K562 (cell line): ENCODE results near the gene C16orf96. TPM values are rescaled to one million over a fixed set of nuclear protein-coding genes. Genes with fewer than 3 reads are reported as not detected.

ENCODE experiments used
- BRF1 ChIP-seq: IDR thresholded peaks from 3 replicates; pipeline ENCODE4 v1.6.1; 2011; ENCODE audit warnings: borderline replicate concordance, mild to moderate bottlenecking; ENCODE audit not compliant: insufficient read length; ENCODE audit errors: extremely low read depth
- HMG20A ChIP-seq: fragments of 450-650 bp; formaldehyde crosslinking; conservative IDR thresholded peaks from 2 replicates; pipeline ENCODE4 v1.4.0; 2020; ENCODE audit warnings: mild to moderate bottlenecking, mixed read lengths
- MAFG ChIP-seq: fragments of 450-650 bp; conservative IDR thresholded peaks from 2 replicates; pipeline ENCODE4 v1.6.1; 2016; ENCODE audit warnings: missing genetic modification characterization, missing compliant biosample characterization
- MAZ ChIP-seq, 2 experiments: fragments of 450-650 bp in 1 of 2; sonication (generic) in 1 of 2; formaldehyde crosslinking; IDR thresholded peaks in 1 of 2; conservative IDR thresholded peaks in 1 of 2; 2 replicates each; pipeline versions ENCODE4 v1.4.0 to v1.5.0; 2020; ENCODE audit warnings: mild to moderate bottlenecking in 1 of 2, missing genetic modification reagents in 1 of 2
- NFRKB ChIP-seq: fragments of 450-650 bp; IDR thresholded peaks from 2 replicates; pipeline ENCODE4 v1.6.1; 2016; ENCODE audit warnings: low read depth
- POLR2A ChIP-seq: fragments of 450-650 bp; conservative IDR thresholded peaks from 2 replicates; pipeline ENCODE4 v1.6.1; 2016
- PRPF4 ChIP-seq: fragments of 200-400 bp; formaldehyde crosslinking; IDR thresholded peaks from one replicate; pipeline ENCODE4 v1.6.1; 2017; ENCODE audit warnings: low read length, low read depth, mild to moderate bottlenecking; ENCODE audit not compliant: insufficient read depth, poor library complexity, severe bottlenecking
- SP1 ChIP-seq: sonication (generic); formaldehyde crosslinking; IDR thresholded peaks from 2 replicates; pipeline ENCODE4 v1.8.1; 2022; ENCODE audit warnings: mild to moderate bottlenecking, missing genetic modification reagents
- ZC3H4 ChIP-seq: sonication (generic); formaldehyde crosslinking; IDR thresholded peaks from 2 replicates; pipeline ENCODE4 v1.9.0; 2021; ENCODE audit warnings: missing genetic modification reagents, borderline replicate concordance
- ZNF134 ChIP-seq: fragments of 250-450 bp; sonication (Bioruptor Pico); conservative IDR thresholded peaks from 2 replicates; pipeline ENCODE4 v1.4.0; 2020
- ZNF589 ChIP-seq: fragments of 200-800 bp; sonication (Bioruptor generic); IDR thresholded peaks from 2 replicates; pipeline ENCODE4 v1.6.1; 2016; ENCODE audit warnings: low read depth, missing genetic modification characterization, missing compliant biosample characterization
- ZNF707 ChIP-seq: fragments of 250-450 bp; sonication (Bioruptor Pico); conservative IDR thresholded peaks from 2 replicates; pipeline ENCODE4 v1.8.0; 2022; ENCODE audit warnings: inconsistent platforms, mild to moderate bottlenecking, moderate library complexity
- polyA plus RNA-seq, 8 experiments: library from polyadenylated mRNA; depleted of rRNA in 4 of 8; stranded (reverse) in 5 of 8; unstranded in 3 of 8; fragments of >200 nt; fragmentation: Nextera tagmentation in 2 of 8; fragmentation: Illumina TruSeq in 1 of 8; extraction: Ambion mirVana in 2 of 8; extraction: Trizol in 1 of 8; gene quantifications; 2 replicates each; pipeline versions ENCODE4 v1.2.1 to v1.2.3, GENCODE V29; 2011 to 2014; ENCODE audit warnings: inconsistent platforms in 1 of 8, missing spikeins in 1 of 8
- total RNA-seq, 7 experiments: library from RNA; depleted of rRNA in 6 of 7; stranded (reverse); fragments of >200 nt in 6 of 7; fragmentation: Illumina TruSeq in 2 of 7; extraction: Trizol in 2 of 7; gene quantifications; 2 replicates each; pipeline versions ENCODE4 v1.2.1 to v1.2.3, GENCODE V29; 2011 to 2021; ENCODE audit warnings: low replicate concordance in 1 of 7
- TF ChIP-seq, protein P1 (sequence below): fragments of 450-650 bp; IDR thresholded peaks from 2 replicates; pipeline ENCODE4 v1.6.1; 2018; ENCODE audit warnings: mild to moderate bottlenecking, low read depth; ENCODE audit not compliant: partially characterized antibody
- TF ChIP-seq, protein P2 (sequence below): fragments of 450-650 bp; IDR thresholded peaks from 2 replicates; pipeline ENCODE4 v1.7.0; 2016; ENCODE audit warnings: borderline replicate concordance
- TF ChIP-seq, protein P3 (sequence below): fragments of 450-650 bp; IDR thresholded peaks from 2 replicates; pipeline ENCODE4 v1.6.1; 2017; ENCODE audit warnings: antibody characterized with exemption, mild to moderate bottlenecking
- TF ChIP-seq, protein P4 (sequence below): IDR thresholded peaks from 2 replicates; pipeline ENCODE4 v1.6.1; 2014; ENCODE audit warnings: antibody characterized with exemption
- TF ChIP-seq, protein P5 (sequence below): fragments of 250-450 bp; sonication (Bioruptor Pico); IDR thresholded peaks from 2 replicates; pipeline ENCODE4 v1.5.0; 2020; ENCODE audit warnings: mild to moderate bottlenecking

The C16orf96 gene
- total and polyA plus RNA-seq, 9 of the 15 experiments (the other 6 are each of a cell fraction or from before 2014, with no cell fraction given), result not detected

DNA sequence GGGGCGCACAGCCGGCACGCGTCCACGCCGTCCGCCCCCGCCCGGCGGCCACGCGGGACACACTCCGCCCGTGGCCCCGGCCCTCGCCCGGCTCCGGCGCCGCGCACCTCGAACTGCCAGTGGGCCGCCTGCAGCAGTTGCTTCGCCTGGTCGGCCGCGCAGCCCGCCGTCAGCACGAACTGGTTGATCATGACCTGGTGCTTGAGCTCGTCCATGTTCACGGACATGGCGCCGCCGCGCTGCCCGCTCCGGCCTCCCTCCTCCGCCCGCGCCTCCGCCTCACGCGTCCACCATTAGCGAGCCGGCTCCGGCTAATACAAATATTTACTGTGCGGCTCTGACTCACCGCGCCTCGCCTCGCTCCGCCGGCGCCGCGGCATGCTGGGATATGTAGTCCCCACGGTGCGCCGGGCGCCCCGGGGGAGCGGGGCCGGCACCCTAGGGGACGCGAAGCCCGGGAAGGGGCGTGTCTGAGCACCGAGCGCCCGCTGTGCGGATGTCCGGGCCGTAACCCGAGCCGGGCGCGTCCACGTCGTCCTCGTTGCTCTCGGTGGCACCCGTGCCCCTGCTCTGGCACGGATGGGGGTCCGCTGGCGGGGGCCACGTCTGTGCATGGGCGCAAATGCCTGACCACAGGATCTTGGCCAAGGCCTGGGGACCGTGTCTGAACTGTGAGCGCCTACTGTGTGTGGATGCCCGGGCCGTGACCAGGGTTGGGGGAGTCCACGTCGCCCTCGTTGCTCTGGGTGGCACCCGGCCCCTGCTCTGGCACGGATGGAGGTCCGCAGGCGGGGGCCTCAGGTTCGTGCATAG lies 58.6 kb downstream of the C16orf96 start, which contains the start of gene UBALD1 (continued):
- TF ChIP-seq, protein P1, sequence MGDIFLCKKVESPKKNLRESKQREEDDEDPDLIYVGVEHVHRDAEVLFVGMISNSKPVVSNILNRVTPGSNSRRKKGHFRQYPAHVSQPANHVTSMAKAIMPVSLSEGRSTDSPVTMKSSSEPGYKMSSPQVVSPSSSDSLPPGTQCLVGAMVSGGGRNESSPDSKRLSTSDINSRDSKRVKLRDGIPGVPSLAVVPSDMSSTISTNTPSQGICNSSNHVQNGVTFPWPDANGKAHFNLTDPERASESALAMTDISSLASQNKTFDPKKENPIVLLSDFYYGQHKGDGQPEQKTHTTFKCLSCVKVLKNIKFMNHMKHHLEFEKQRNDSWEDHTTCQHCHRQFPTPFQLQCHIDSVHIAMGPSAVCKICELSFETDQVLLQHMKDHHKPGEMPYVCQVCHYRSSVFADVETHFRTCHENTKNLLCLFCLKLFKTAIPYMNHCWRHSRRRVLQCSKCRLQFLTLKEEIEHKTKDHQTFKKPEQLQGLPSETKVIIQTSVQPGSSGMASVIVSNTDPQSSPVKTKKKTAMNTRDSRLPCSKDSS, result no peak
- TF ChIP-seq HMG20A (no peak), ZNF707 (CRISPR knock-in tag) (no peak), ZNF589 (CRISPR knock-in tag) (no peak), POLR2A (peak; percentile 86), SP1 (peak; percentile 71; the same call in 1 of the 2 replicates), NFRKB (no peak), MAZ (CRISPR knock-in tag; conservative IDR thresholded peaks at IDR 0.05 in 1 of 2, IDR thresholded peaks at IDR 0.05 in 1 of 2) (peak; percentile 65 to 88), ZC3H4 (CRISPR knock-in tag) (no peak; the same call in 1 of the 2 replicates), MAFG (tag) (no peak), ZNF134 (CRISPR knock-in tag) (no peak), PRPF4 (no peak), BRF1 (no peak)
- TF ChIP-seq, protein P2, sequence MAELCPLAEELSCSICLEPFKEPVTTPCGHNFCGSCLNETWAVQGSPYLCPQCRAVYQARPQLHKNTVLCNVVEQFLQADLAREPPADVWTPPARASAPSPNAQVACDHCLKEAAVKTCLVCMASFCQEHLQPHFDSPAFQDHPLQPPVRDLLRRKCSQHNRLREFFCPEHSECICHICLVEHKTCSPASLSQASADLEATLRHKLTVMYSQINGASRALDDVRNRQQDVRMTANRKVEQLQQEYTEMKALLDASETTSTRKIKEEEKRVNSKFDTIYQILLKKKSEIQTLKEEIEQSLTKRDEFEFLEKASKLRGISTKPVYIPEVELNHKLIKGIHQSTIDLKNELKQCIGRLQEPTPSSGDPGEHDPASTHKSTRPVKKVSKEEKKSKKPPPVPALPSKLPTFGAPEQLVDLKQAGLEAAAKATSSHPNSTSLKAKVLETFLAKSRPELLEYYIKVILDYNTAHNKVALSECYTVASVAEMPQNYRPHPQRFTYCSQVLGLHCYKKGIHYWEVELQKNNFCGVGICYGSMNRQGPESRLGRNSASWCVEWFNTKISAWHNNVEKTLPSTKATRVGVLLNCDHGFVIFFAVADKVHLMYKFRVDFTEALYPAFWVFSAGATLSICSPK, result no peak
- TF ChIP-seq, protein P3, sequence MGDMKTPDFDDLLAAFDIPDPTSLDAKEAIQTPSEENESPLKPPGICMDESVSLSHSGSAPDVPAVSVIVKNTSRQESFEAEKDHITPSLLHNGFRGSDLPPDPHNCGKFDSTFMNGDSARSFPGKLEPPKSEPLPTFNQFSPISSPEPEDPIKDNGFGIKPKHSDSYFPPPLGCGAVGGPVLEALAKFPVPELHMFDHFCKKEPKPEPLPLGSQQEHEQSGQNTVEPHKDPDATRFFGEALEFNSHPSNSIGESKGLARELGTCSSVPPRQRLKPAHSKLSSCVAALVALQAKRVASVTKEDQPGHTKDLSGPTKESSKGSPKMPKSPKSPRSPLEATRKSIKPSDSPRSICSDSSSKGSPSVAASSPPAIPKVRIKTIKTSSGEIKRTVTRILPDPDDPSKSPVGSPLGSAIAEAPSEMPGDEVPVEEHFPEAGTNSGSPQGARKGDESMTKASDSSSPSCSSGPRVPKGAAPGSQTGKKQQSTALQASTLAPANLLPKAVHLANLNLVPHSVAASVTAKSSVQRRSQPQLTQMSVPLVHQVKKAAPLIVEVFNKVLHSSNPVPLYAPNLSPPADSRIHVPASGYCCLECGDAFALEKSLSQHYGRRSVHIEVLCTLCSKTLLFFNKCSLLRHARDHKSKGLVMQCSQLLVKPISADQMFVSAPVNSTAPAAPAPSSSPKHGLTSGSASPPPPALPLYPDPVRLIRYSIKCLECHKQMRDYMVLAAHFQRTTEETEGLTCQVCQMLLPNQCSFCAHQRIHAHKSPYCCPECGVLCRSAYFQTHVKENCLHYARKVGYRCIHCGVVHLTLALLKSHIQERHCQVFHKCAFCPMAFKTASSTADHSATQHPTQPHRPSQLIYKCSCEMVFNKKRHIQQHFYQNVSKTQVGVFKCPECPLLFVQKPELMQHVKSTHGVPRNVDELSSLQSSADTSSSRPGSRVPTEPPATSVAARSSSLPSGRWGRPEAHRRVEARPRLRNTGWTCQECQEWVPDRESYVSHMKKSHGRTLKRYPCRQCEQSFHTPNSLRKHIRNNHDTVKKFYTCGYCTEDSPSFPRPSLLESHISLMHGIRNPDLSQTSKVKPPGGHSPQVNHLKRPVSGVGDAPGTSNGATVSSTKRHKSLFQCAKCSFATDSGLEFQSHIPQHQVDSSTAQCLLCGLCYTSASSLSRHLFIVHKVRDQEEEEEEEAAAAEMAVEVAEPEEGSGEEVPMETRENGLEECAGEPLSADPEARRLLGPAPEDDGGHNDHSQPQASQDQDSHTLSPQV, result peak; percentile 38; the same call in 1 of the 2 replicates
- TF ChIP-seq, protein P4, sequence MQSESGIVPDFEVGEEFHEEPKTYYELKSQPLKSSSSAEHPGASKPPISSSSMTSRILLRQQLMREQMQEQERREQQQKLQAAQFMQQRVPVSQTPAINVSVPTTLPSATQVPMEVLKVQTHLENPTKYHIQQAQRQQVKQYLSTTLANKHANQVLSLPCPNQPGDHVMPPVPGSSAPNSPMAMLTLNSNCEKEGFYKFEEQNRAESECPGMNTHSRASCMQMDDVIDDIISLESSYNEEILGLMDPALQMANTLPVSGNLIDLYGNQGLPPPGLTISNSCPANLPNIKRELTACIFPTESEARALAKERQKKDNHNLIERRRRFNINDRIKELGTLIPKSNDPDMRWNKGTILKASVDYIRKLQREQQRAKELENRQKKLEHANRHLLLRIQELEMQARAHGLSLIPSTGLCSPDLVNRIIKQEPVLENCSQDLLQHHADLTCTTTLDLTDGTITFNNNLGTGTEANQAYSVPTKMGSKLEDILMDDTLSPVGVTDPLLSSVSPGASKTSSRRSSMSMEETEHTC, result no peak
- TF ChIP-seq, protein P5, sequence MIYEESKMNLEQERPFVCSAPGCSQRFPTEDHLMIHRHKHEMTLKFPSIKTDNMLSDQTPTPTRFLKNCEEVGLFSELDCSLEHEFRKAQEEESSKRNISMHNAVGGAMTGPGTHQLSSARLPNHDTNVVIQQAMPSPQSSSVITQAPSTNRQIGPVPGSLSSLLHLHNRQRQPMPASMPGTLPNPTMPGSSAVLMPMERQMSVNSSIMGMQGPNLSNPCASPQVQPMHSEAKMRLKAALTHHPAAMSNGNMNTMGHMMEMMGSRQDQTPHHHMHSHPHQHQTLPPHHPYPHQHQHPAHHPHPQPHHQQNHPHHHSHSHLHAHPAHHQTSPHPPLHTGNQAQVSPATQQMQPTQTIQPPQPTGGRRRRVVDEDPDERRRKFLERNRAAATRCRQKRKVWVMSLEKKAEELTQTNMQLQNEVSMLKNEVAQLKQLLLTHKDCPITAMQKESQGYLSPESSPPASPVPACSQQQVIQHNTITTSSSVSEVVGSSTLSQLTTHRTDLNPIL (CRISPR knock-in tag), result no peak
